ENCODE results near the gene MEIS3.

- no peak for TF ChIP-seq ZNF274 (IDR thresholded peaks at IDR 0.05; ENCODE audit: low read depth, low read length)
- TF ChIP-seq CBX3 (IDR thresholded peaks at IDR 0.05; ENCODE audit: low read depth): no peak
- TF ChIP-seq ZBTB33 (IDR thresholded peaks at IDR 0.05; ENCODE audit: extremely low read depth, insufficient replicate concordance, low read length): no peak
- TF ChIP-seq POLR2A (IDR thresholded peaks at IDR 0.05; ENCODE audit: borderline replicate concordance, extremely low read depth, insufficient read depth, insufficient read length): no peak
- no peak for TF ChIP-seq JUND (IDR thresholded peaks at IDR 0.05)
- TF ChIP-seq EZH2 (IDR thresholded peaks at IDR 0.05): no peak
- no peak for TF ChIP-seq CTCF (IDR thresholded peaks at IDR 0.05 in 2 of 3, conservative IDR thresholded peaks at IDR 0.05 in 1 of 3; ENCODE audit: borderline replicate concordance in 1 of 3, insufficient read depth in 1 of 3, low read depth in 2 of 3, low read length in 2 of 3)
- no peak for TF ChIP-seq TCF7L2 (IDR thresholded peaks at IDR 0.05; ENCODE audit: borderline replicate concordance, extremely low read depth, insufficient read depth, insufficient read length)
- no peak for TF ChIP-seq SP1 (IDR thresholded peaks at IDR 0.05; ENCODE audit: low read depth)
- no peak for TF ChIP-seq EZH2phosphoT487 (IDR thresholded peaks at IDR 0.05; ENCODE audit: borderline replicate concordance)
- TF ChIP-seq POLR2AphosphoS5 (IDR thresholded peaks at IDR 0.05; ENCODE audit: low read depth, low read length): no peak
These were observed 9.9 kb upstream of the MEIS3 start for GRCh38 chr19:47429140-47429793.
